Measurements from ENCODE around the gene TMEM131L. TPM values are rescaled to one million over a fixed set of nuclear protein-coding genes. Genes with fewer than 3 reads are reported as not detected.

TMEM131L gene
- total RNA-seq, 6 experiments from 2014 or later: 7.7 to 8.9 (median 8.0) TPM

DNA sequence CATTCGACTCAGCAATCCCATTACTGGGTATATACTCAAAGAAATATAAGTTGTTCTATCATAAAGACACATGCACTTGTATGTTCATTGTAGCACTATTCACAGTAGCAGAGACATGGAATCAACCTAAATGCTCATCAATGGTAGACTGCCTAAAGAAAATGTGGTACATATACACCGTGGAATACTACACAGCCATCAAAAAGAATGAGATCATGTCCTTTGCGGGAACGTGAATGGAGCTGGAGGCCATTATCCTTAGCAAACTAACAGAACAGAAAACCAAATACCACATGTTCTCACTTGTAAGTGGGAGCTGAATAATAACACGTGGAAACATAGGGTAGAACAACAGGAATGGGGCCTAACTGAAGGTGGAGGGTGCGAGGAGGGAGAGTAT lies 44.9 kb downstream of the TMEM131L start:
- no peak for DNase-seq
- no peak overlapping the region for H3K4me3 Mint-ChIP-seq
- no peaks in the 10 kb centered on the region for H3K9me3 Mint-ChIP-seq
- peaks cover 50% of the 10 kb centered on the region for H3K4me1 Mint-ChIP-seq (ENCODE audit: low read depth)
- TF ChIP-seq, protein P1, sequence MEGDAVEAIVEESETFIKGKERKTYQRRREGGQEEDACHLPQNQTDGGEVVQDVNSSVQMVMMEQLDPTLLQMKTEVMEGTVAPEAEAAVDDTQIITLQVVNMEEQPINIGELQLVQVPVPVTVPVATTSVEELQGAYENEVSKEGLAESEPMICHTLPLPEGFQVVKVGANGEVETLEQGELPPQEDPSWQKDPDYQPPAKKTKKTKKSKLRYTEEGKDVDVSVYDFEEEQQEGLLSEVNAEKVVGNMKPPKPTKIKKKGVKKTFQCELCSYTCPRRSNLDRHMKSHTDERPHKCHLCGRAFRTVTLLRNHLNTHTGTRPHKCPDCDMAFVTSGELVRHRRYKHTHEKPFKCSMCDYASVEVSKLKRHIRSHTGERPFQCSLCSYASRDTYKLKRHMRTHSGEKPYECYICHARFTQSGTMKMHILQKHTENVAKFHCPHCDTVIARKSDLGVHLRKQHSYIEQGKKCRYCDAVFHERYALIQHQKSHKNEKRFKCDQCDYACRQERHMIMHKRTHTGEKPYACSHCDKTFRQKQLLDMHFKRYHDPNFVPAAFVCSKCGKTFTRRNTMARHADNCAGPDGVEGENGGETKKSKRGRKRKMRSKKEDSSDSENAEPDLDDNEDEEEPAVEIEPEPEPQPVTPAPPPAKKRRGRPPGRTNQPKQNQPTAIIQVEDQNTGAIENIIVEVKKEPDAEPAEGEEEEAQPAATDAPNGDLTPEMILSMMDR (IDR thresholded peaks at IDR 0.05): no peak
- H3K36me3 Mint-ChIP-seq (ENCODE audit: low read depth): peaks cover 10% of the 10 kb centered on the region
- H3K27ac Mint-ChIP-seq: no peak overlapping the region
- H3K27me3 Mint-ChIP-seq (ENCODE audit: insufficient read depth): no peaks in the 10 kb centered on the region; the same call in 1 of the 2 replicates

DNA sequence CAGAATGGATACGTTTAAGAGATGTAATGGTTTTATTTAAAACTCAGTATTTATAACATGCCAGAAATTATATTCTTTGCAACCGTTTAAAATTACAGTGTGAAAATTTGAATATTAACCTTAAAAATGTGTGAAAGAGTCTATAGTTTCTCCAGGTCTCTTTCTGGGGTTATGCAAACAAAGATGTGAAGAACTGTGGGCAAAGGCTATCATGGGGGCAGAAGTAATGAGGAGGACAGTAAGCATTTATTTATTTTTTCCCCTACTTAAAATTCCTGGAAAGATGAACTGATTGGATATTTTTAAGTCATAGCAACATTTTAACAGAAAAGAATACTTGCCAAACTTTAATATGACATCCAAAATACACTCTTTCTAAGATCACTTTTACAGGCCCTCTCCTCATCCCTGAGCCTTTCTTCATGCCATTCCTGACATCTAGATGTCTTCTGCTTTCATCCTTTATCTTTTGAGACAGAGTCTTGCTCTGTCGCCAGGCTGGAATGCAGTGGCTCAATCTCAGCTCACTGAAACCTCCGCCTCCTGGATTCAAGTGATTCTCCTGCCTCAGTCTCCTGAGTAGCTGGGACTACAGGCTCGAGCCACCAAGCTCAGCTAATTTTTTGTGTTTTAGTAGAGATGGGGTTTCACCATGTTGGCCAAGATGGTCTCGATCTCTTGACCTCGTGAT lies 46.1 kb downstream of the TMEM131L start:
- Mint-ChIP-seq H3K27ac (peak overlapping the region; percentile 86), H3K9me3 (no peaks in the 10 kb centered on the region), H3K4me1 (ENCODE audit: low read depth) (peaks cover 39% of the 10 kb centered on the region), H3K36me3 (ENCODE audit: low read depth) (peaks cover 10% of the 10 kb centered on the region), H3K27me3 (ENCODE audit: insufficient read depth) (no peaks in the 10 kb centered on the region; the same call in 1 of the 2 replicates), H3K4me3 (peak overlapping the region; percentile 42; the same call in 1 of the 2 replicates)
- TF ChIP-seq, protein P1 (IDR thresholded peaks at IDR 0.05): no peak
- DNase-seq: no peak

DNA sequence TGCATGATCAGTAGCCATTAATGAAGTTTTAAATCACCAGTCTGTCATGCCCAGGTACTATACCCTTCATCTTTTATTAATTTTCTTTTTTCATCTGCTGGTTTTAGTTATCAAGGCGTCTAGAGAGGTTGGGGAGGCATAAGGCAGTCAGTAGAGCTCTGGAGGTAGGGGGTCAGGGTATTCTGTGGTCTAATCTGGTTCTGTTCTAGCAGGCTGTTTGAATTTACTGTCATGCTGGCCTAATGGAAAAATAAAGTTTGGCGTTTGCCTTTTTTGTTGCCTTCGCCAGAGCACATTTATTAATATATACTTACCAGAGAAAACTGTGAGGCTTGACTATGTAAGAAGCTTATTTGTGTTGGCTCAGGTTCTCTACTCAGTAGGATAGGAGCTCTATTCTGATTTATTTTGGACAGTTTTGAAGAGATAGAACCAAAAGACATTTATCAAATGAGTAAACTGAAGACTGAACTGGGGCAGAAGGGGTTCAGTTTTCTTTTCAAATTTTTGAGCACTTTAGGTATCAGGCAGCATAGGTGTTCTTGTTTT lies 46.9 kb downstream of the TMEM131L start:
- Mint-ChIP-seq H3K27me3 (ENCODE audit: insufficient read depth) (no peaks in the 10 kb centered on the region; the same call in 1 of the 2 replicates), H3K36me3 (ENCODE audit: low read depth) (peaks cover 5% of the 10 kb centered on the region), H3K27ac (peak overlapping the region; percentile 86), H3K4me3 (peak overlapping the region; percentile 42), H3K9me3 (no peaks in the 10 kb centered on the region), H3K4me1 (ENCODE audit: low read depth) (peaks cover 39% of the 10 kb centered on the region)
- TF ChIP-seq, protein P1 (IDR thresholded peaks at IDR 0.05): no peak
- no peak for DNase-seq

DNA sequence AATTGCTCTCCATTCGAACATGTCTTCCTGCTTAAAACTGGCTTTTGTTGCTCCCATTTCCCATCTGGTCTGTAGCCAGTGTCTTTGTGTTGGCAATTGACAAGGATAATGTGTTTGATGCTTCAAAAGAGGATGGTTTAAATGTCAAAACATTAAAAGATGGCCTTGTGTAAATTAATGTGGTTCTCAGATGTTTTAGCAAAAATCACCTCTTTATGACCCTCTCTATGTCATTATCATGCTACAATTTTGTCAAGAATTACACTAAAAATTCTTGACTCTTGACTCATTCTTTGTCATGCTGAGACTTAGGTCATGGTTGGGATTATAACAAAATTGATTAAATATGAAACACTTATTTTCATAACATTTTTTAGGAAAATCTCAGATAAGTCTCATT lies 47.4 kb downstream of the TMEM131L start:
- no peaks in the 10 kb centered on the region; the same call in 1 of the 2 replicates for H3K27me3 Mint-ChIP-seq (ENCODE audit: insufficient read depth)
- peaks cover 39% of the 10 kb centered on the region for H3K4me1 Mint-ChIP-seq (ENCODE audit: low read depth)
- H3K27ac Mint-ChIP-seq: peak overlapping the region; percentile 86
- TF ChIP-seq, protein P1 (IDR thresholded peaks at IDR 0.05): no peak
- peak; percentile 55 for DNase-seq
- H3K36me3 Mint-ChIP-seq (ENCODE audit: low read depth): peaks cover 4% of the 10 kb centered on the region; the same call in 1 of the 2 replicates
- peak overlapping the region; percentile 74 for H3K4me3 Mint-ChIP-seq
- H3K9me3 Mint-ChIP-seq: no peaks in the 10 kb centered on the region

DNA sequence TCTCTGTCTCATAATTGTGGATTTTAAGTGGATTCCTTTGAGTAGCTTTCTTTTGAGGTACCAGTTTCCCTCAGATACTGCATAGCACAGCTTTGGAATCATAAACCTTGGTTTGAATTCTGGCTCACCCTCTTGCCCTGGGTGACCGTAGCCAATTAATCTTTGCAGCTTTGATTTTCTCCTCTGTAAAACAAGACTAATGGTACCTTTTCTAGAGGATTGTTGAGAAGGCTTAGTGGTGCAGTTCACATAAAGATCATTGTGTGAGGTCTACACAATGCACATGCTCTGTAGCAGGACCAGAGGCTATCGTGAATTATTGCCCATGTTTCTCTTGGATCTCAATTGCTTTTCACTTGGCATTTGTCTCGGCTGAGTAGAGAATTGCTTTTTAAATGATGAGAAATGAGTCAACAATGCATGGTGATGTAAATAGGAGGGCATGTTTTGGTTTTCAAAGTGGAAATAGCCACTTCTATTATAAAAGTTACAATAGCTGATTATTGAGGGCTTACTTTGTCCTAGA lies 47.9 kb downstream of the TMEM131L start:
- TF ChIP-seq, protein P1 (IDR thresholded peaks at IDR 0.05): no peak
- Mint-ChIP-seq H3K27me3 (ENCODE audit: insufficient read depth) (no peaks in the 10 kb centered on the region; the same call in 1 of the 2 replicates), H3K36me3 (ENCODE audit: low read depth) (peaks cover 4% of the 10 kb centered on the region; the same call in 1 of the 2 replicates), H3K27ac (peak overlapping the region; percentile 86), H3K4me3 (peak overlapping the region; percentile 74), H3K4me1 (ENCODE audit: low read depth) (peaks cover 43% of the 10 kb centered on the region), H3K9me3 (no peaks in the 10 kb centered on the region)
- DNase-seq: peak; percentile 81

Measured in HFFc6 (cell line).